Nephron (organoid): Measurements from ENCODE around the gene MYO1B.

Experiments used
- H3K27ac Mint-ChIP-seq, 3 experiments: 2 replicates each; pipeline ENCODE4 v1.8.0; 2020; ENCODE audit warnings: mixed read lengths in 3 of 3, mild to moderate bottlenecking in 2 of 3, moderate library complexity in 1 of 3
- H3K27me3 Mint-ChIP-seq: 2 replicates; pipeline ENCODE4 v1.8.0; 2021; ENCODE audit warnings: low read depth, mild to moderate bottlenecking, moderate library complexity, mixed read lengths
- H3K36me3 Mint-ChIP-seq: 2 replicates; pipeline ENCODE4 v1.8.0; 2020; ENCODE audit warnings: low read depth, mixed read lengths
- H3K4me1 Mint-ChIP-seq: 2 replicates; pipeline ENCODE4 v1.8.0; 2020; ENCODE audit warnings: mixed read lengths
- H3K4me3 Mint-ChIP-seq, 3 experiments: 2 replicates each; pipeline ENCODE4 v1.8.0; 2020; ENCODE audit warnings: mild to moderate bottlenecking in 3 of 3, mixed read lengths in 3 of 3, moderate library complexity in 2 of 3
- H3K9me3 Mint-ChIP-seq: 2 replicates; pipeline ENCODE4 v1.8.0; 2020; ENCODE audit warnings: mixed read lengths
- TF ChIP-seq, protein P1 (sequence below), 3 experiments: fragments of 200-600 bp; sonication (generic); IDR thresholded peaks; one replicate each; pipeline ENCODE4 v1.5.0; 2021; ENCODE audit warnings: antibody characterized with exemption in 3 of 3; ENCODE audit not compliant: unreplicated experiment in 3 of 3

MYO1B gene

DNA sequence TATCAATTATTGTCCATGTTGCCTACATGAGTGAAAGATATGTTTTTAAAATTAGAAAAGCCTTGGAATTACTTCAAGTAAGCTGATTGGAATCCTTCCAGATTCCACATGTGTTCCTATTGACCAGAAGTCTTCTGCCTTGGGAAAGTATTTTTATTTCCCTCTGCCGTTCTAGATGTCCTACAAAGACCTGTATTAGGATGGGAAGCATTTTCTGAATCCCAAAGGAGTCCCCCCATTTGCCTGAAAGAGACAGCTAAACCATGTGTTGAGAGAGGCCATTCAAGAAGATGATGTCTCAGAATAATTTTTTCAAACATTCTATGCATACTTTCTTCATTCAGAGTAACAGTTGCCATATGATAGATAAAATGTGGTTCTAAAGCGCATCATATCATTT is 19.0 kb upstream of the MYO1B start:
- Mint-ChIP-seq H3K9me3 (no peaks in the 10 kb centered on the region), H3K4me1 (peaks cover 14% of the 10 kb centered on the region), H3K36me3 (no peaks in the 10 kb centered on the region), H3K27me3 (no peaks in the 10 kb centered on the region), H3K4me3 (no peak overlapping the region), H3K27ac (no peak overlapping the region)
- TF ChIP-seq, protein P1, sequence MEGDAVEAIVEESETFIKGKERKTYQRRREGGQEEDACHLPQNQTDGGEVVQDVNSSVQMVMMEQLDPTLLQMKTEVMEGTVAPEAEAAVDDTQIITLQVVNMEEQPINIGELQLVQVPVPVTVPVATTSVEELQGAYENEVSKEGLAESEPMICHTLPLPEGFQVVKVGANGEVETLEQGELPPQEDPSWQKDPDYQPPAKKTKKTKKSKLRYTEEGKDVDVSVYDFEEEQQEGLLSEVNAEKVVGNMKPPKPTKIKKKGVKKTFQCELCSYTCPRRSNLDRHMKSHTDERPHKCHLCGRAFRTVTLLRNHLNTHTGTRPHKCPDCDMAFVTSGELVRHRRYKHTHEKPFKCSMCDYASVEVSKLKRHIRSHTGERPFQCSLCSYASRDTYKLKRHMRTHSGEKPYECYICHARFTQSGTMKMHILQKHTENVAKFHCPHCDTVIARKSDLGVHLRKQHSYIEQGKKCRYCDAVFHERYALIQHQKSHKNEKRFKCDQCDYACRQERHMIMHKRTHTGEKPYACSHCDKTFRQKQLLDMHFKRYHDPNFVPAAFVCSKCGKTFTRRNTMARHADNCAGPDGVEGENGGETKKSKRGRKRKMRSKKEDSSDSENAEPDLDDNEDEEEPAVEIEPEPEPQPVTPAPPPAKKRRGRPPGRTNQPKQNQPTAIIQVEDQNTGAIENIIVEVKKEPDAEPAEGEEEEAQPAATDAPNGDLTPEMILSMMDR (IDR thresholded peaks at IDR 0.05; ENCODE audit: unreplicated experiment in 3 of 3) = no peak

DNA sequence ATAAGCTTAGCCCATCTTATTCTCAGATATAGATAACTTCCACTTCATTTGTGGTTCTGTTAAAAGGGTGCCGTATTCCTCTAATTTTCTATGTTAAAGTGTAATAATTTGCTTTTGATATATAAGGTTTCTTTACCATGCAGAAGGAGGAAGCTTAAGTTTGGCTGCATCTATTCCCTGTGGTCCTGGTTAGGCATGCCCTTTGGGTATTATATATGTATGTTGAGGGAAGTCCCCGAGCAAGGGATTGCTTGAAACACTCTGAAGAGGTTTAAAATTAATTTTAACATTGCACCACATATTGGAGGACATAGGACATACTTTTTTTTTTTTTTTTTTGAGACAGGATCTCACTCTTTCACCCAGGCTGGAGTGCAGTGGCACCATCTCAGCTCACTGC is 16.9 kb upstream of the MYO1B start:
- Mint-ChIP-seq H3K4me3 (no peak overlapping the region), H3K27me3 (no peaks in the 10 kb centered on the region), H3K9me3 (no peaks in the 10 kb centered on the region), H3K36me3 (no peaks in the 10 kb centered on the region), H3K4me1 (peaks cover 27% of the 10 kb centered on the region), H3K27ac (no peak overlapping the region)
- TF ChIP-seq, protein P1 (IDR thresholded peaks at IDR 0.05; ENCODE audit: unreplicated experiment in 3 of 3) = no peak

DNA sequence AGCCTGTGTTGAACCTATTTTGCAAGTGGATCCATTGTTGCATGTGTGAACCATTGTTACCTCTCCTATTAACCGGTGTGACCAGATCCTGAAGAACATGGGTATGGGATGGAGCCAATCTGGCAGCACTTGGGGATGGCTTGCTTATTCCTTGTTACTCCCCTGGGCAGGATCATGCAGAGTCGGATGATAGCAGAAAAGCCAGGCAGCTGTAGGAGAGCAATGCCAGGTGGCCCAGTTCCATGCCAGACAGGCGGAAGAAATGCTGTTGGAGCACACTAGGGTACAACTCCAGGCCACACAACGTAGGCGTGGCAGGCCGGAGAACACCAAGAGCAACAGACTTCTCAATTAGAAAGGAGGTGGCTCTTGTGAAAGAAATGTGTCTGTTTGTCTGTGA is 16.3 kb upstream of the MYO1B start:
- Mint-ChIP-seq H3K9me3 (no peaks in the 10 kb centered on the region), H3K27ac (no peak overlapping the region), H3K4me1 (peaks cover 27% of the 10 kb centered on the region), H3K27me3 (no peaks in the 10 kb centered on the region), H3K36me3 (no peaks in the 10 kb centered on the region), H3K4me3 (no peak overlapping the region)
- TF ChIP-seq, protein P1 (IDR thresholded peaks at IDR 0.05; ENCODE audit: unreplicated experiment in 3 of 3) = no peak

DNA sequence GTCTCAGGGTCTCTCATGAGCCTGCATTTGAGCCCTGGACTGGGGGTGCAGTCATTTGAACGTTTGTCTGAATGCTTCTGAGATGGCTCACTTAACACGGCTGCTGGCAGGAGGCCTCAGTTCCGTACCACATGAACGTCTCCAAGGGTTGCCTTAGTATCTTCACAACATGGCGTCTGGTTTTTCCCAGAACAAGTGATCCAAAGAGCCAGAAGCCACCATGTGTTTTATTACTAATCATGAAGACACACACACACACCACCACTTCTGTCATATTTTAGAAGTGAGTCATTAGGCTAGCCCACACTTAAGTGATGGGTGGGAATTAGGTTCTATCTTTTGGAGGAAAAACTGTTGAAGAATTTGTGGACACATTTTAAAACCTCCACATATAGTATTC is 15.0 kb upstream of the MYO1B start:
- TF ChIP-seq, protein P1 (IDR thresholded peaks at IDR 0.05; ENCODE audit: unreplicated experiment in 3 of 3) = no peak
- no peaks in the 10 kb centered on the region for H3K9me3 Mint-ChIP-seq
- H3K27ac Mint-ChIP-seq = no peak overlapping the region
- peaks cover 35% of the 10 kb centered on the region for H3K4me1 Mint-ChIP-seq
- no peaks in the 10 kb centered on the region for H3K36me3 Mint-ChIP-seq
- no peaks in the 10 kb centered on the region for H3K27me3 Mint-ChIP-seq
- H3K4me3 Mint-ChIP-seq = no peak overlapping the region

DNA sequence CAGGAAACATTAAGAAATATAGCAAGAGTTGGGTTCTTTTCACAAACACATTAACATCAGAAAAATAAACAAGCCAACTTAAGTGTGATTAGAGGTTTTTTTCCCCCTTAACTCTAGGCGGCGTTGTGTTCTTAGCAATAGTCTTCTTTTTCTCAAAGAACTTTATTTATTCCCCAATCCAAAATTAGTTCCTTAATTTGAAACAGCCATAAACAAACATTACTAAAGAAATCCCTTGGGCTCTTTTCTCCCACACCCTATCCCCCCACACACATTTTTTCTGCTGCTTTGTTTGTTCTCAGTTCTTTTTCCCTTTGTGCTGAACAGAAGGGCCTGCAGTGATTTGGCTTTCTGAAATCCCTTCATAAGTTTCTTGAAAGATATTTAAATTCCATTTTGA is 13.2 kb upstream of the MYO1B start:
- Mint-ChIP-seq H3K4me1 (peaks cover 23% of the 10 kb centered on the region), H3K27ac (peak overlapping the region; percentile 39 to 77 (median 53)), H3K27me3 (no peaks in the 10 kb centered on the region), H3K4me3 (no peak overlapping the region), H3K9me3 (no peaks in the 10 kb centered on the region), H3K36me3 (no peaks in the 10 kb centered on the region)
- TF ChIP-seq, protein P1 (IDR thresholded peaks at IDR 0.05; ENCODE audit: unreplicated experiment in 3 of 3) = peak; percentile 38 to 58 (median 58)

DNA sequence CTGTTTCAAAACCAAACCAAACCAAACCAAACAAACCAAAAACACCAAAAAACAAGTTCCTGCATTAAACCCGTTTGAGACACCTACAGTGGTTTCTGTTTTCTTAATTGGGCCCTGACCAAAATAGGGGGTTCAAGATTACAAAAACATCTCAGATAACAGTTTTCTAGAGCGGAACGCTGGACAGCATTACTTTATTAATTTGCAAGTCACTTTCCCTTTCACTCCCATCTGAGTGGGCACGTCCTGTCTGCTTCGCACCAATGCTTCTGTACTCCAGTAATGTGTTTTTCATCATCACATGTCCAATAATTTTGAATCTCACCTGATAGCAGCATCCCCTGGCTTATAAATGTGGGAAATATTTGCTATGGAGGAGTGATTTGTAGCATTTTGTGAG is 11.7 kb upstream of the MYO1B start:
- Mint-ChIP-seq H3K9me3 (no peaks in the 10 kb centered on the region), H3K4me3 (no peak overlapping the region), H3K4me1 (peaks cover 21% of the 10 kb centered on the region), H3K36me3 (no peaks in the 10 kb centered on the region), H3K27ac (no peak overlapping the region), H3K27me3 (no peaks in the 10 kb centered on the region)
- TF ChIP-seq, protein P1 (IDR thresholded peaks at IDR 0.05; ENCODE audit: unreplicated experiment in 3 of 3) = no peak
